Tibial nerve (tissue), 4 donors: Measurements from ENCODE around the gene MYH14. TPM values are rescaled to one million over a fixed set of nuclear protein-coding genes. Genes with fewer than 3 reads are reported as not detected.

Experiments used
- DNase-seq, 2 donors: peaks; one replicate each; pipeline ENCODE4 v3.0.0-alpha.2; 2019; ENCODE audit warnings: low spot score in 2 of 2
- H3K27ac ChIP-seq, 4 donors: fragments of 200-600 bp; sonication (generic) in 3 of 4; one replicate each; pipeline ENCODE4 v1.5.1; 2017 to 2019; ENCODE audit warnings: mild to moderate bottlenecking in 1 of 4
- H3K27me3 ChIP-seq, 2 donors: fragments of 200-600 bp; sonication (generic) in 1 of 2; one replicate each; pipeline versions ENCODE4 v1.5.1 to v1.6.0; 2017 to 2019
- H3K36me3 ChIP-seq, 3 donors: fragments of 200-600 bp; sonication (generic); one replicate each; pipeline ENCODE4 v1.5.1; 2018 to 2019
- H3K4me1 ChIP-seq, 4 donors: fragments of 200-600 bp; sonication (generic) in 3 of 4; one replicate each; pipeline ENCODE4 v1.5.1; 2017 to 2019
- H3K4me3 ChIP-seq, 4 donors: fragments of 200-600 bp; sonication (generic) in 3 of 4; one replicate each; pipeline ENCODE4 v1.5.1; 2017 to 2019; ENCODE audit warnings: mild to moderate bottlenecking in 1 of 4, moderate library complexity in 1 of 4
- H3K9me3 ChIP-seq, 4 donors: fragments of 200-600 bp; sonication (generic) in 3 of 4; one replicate each; pipeline ENCODE4 v1.5.1; 2017 to 2019
- CTCF ChIP-seq, 5 experiments: fragments of 200-600 bp in 3 of 5; fragments of 450-650 bp in 2 of 5; sonication (generic) in 3 of 5; IDR thresholded peaks; one replicate each; pipeline ENCODE4 v1.5.1; 2016 to 2019; ENCODE audit warnings: antibody characterized with exemption in 5 of 5, mild to moderate bottlenecking in 3 of 5, moderate library complexity in 2 of 5
- EP300 ChIP-seq, 2 donors: sonication (generic); formaldehyde crosslinking; IDR thresholded peaks; one replicate each; pipeline ENCODE4 v1.6.1; 2017; ENCODE audit warnings: antibody characterized with exemption in 2 of 2, mild to moderate bottlenecking in 1 of 2
- POLR2A ChIP-seq, 2 donors: fragments of 450-650 bp; IDR thresholded peaks; one replicate each; pipeline ENCODE4 v1.6.1; 2017; ENCODE audit warnings: antibody characterized with exemption in 2 of 2, mild to moderate bottlenecking in 2 of 2, moderate library complexity in 2 of 2
- WGBS, 2 donors: methylation state at CpG; one replicate each; pipeline ENCODE4 v1.1.5; 2018; 5-methylcytosine and 5-hydroxymethylcytosine counted together
- small RNA-seq: library from RNA; depleted of rRNA; stranded (forward); fragments of <200 nt; gene quantifications from one replicate; pipeline ENCODE3, GENCODE V24; 2016
- total RNA-seq, 4 donors: library from RNA; depleted of rRNA; stranded (reverse); fragments of >200 nt; gene quantifications; one replicate each; pipeline ENCODE4 v1.1.0, GENCODE V29; 2016

MYH14 gene
- total RNA-seq, 4 donors from 2014 or later: 12.9 to 30.3 (median 15.3) TPM

- DNase-seq: no peak
- H3K4me3 ChIP-seq: no peak overlapping the region
- no peaks in the 10 kb centered on the region for H3K9me3 ChIP-seq
- no peaks in the 10 kb centered on the region for H3K36me3 ChIP-seq
- peaks cover 0 to 17% (median 1%) of the 10 kb centered on the region in 4 donors for H3K4me1 ChIP-seq
- 94 to 98% methylated on average over 9 to 10 of the region's 11 CpGs for WGBS, 2 donors
- H3K27me3 ChIP-seq: no peaks in the 10 kb centered on the region
- TF ChIP-seq EP300 (IDR thresholded peaks at IDR 0.05) (no peak), POLR2A (IDR thresholded peaks at IDR 0.05) (no peak), CTCF (IDR thresholded peaks at IDR 0.05) (no peak)
- H3K27ac ChIP-seq: no peak overlapping the region
Observed at GRCh38 chr19:50359328-50359818, 156.0 kb downstream of the MYH14 start.

Small RNA genes within 50 kb of the gene (small RNA-seq; reads per million reads assigned to genes)
- not detected for gene RF00017

Other genes starting within 250 kb of the MYH14 start
- 1 to 10 TPM; 2.6 to 7.5 (median 4.3) TPM for gene SIGLEC11, start 242.4 kb upstream of the MYH14 start, total RNA-seq
- gene VRK3, start 178.2 kb upstream of the MYH14 start, total RNA-seq: 10 to 100 TPM; 25.7 to 51.3 (median 30.1) TPM
- gene ZNF473, start 177.6 kb upstream of the MYH14 start, total RNA-seq: 10 to 100 TPM in 2 of 4 donors, 1 to 10 TPM in 2; 8.2 to 25.5 (median 14.3) TPM
- not detected for gene IZUMO2, start 40.3 kb upstream of the MYH14 start, total RNA-seq
- gene KCNC3, start 125.8 kb downstream of the MYH14 start, total RNA-seq: 1 to 10 TPM in 1 of 4 donors, under 1 TPM in 3; 0.21 to 1.2 (median 0.71) TPM
- 1 to 10 TPM in 1 of 4 donors, under 1 TPM in 1, not detected in 2; 0.39 to 2.1 TPM for gene NAPSA, start 162.0 kb downstream of the MYH14 start, total RNA-seq
- gene NR1H2, start 172.8 kb downstream of the MYH14 start, total RNA-seq: 100 to 1,000 TPM in 1 of 4 donors, 10 to 100 TPM in 3; 80.2 to 125 (median 93.7) TPM
- 10 to 100 TPM; 10.8 to 28.2 (median 15.5) TPM for gene POLD1, start 180.7 kb downstream of the MYH14 start, total RNA-seq
- gene SPIB, start 215.3 kb downstream of the MYH14 start, total RNA-seq: 1 to 10 TPM in 1 of 4 donors, under 1 TPM in 2, not detected in 1; 0.66 to 3.5 (median 0.90) TPM
- gene MYBPC2, start 229.3 kb downstream of the MYH14 start, total RNA-seq: under 1 TPM in 1 of 4 donors, not detected in 3; 0.21 TPM